Loucy (cell line): Measurements from ENCODE around the gene SMPX.
A peak's percentile ranks its signal among the peaks of the same experiment; 100 is the strongest.

Experiments
- H2AFZ ChIP-seq: fragments of 200-600 bp; sonication (generic); 2 replicates; pipeline ENCODE4 v1.6.0; 2016; ENCODE audit warnings: antibody characterized with exemption, mild to moderate bottlenecking, low read length, moderate library complexity
- H3F3A ChIP-seq: fragments of 200-600 bp; 2 replicates; pipeline ENCODE4 v1.6.0; 2016; ENCODE audit warnings: antibody characterized with exemption, low read depth, mild to moderate bottlenecking
- H3K27me3 ChIP-seq: fragments of 200-600 bp; sonication (generic); 2 replicates; pipeline ENCODE4 v1.6.1; 2014; ENCODE audit warnings: low read length, mild to moderate bottlenecking; ENCODE audit not compliant: insufficient read depth, poor library complexity, severe bottlenecking
- H3K36me3 ChIP-seq: fragments of 200-600 bp; sonication (generic); 2 replicates; pipeline ENCODE4 v1.6.1; 2016; ENCODE audit warnings: low read length; ENCODE audit not compliant: insufficient read depth
- H3K4me1 ChIP-seq: fragments of 200-600 bp; sonication (generic); 2 replicates; pipeline ENCODE4 v1.5.1; 2014; ENCODE audit warnings: low read length, mild to moderate bottlenecking; ENCODE audit not compliant: insufficient read depth, poor library complexity, severe bottlenecking
- H3K4me2 ChIP-seq: fragments of 200-600 bp; sonication (generic); 2 replicates; pipeline ENCODE4 v1.6.0; 2014; ENCODE audit warnings: antibody characterized with exemption, low read length, low read depth, mild to moderate bottlenecking; ENCODE audit not compliant: poor library complexity, severe bottlenecking
- H3K4me3 ChIP-seq: fragments of 200-600 bp; sonication (generic); 2 replicates; pipeline ENCODE4 v1.5.1; 2014; ENCODE audit warnings: low read length, mild to moderate bottlenecking, mixed read lengths; ENCODE audit not compliant: poor library complexity, severe bottlenecking
- H3K79me2 ChIP-seq: fragments of 200-600 bp; sonication (generic); 2 replicates; pipeline ENCODE4 v1.6.1; 2014; ENCODE audit warnings: low read length; ENCODE audit not compliant: insufficient read depth
- H3K9ac ChIP-seq: fragments of 200-600 bp; sonication (generic); 2 replicates; pipeline ENCODE4 v1.6.0; 2014; ENCODE audit warnings: mild to moderate bottlenecking, low read depth, low read length, moderate library complexity; ENCODE audit not compliant: poor library complexity, severe bottlenecking
- H3K9me2 ChIP-seq: fragments of 200-600 bp; sonication (generic); replicated peaks from 2 replicates; pipeline ENCODE4 v1.6.1; 2016; ENCODE audit warnings: low read depth, low read length, mixed read lengths
- H3K9me3 ChIP-seq: fragments of 200-600 bp; sonication (generic); 2 replicates; pipeline ENCODE4 v1.6.1; 2014; ENCODE audit warnings: mild to moderate bottlenecking, antibody characterized with exemption, low read length, low read depth; ENCODE audit not compliant: insufficient read depth
- H4K20me1 ChIP-seq: fragments of 200-600 bp; sonication (generic); 2 replicates; pipeline ENCODE4 v1.6.0; 2014; ENCODE audit warnings: antibody characterized with exemption, low read length, mild to moderate bottlenecking; ENCODE audit not compliant: insufficient read depth, poor library complexity, severe bottlenecking
- EZH2phosphoT487 ChIP-seq: fragments of 200-600 bp; IDR thresholded peaks from 2 replicates; pipeline ENCODE4 v1.6.1; 2018; ENCODE audit warnings: antibody characterized with exemption, mild to moderate bottlenecking, moderate library complexity, borderline replicate concordance
- TF ChIP-seq, protein P1 (sequence below): fragments of 200-600 bp; sonication (generic); conservative IDR thresholded peaks from 2 replicates; pipeline ENCODE4 v1.5.1; 2014; ENCODE audit warnings: mild to moderate bottlenecking, antibody characterized with exemption, low read length

Gene SMPX

DNA sequence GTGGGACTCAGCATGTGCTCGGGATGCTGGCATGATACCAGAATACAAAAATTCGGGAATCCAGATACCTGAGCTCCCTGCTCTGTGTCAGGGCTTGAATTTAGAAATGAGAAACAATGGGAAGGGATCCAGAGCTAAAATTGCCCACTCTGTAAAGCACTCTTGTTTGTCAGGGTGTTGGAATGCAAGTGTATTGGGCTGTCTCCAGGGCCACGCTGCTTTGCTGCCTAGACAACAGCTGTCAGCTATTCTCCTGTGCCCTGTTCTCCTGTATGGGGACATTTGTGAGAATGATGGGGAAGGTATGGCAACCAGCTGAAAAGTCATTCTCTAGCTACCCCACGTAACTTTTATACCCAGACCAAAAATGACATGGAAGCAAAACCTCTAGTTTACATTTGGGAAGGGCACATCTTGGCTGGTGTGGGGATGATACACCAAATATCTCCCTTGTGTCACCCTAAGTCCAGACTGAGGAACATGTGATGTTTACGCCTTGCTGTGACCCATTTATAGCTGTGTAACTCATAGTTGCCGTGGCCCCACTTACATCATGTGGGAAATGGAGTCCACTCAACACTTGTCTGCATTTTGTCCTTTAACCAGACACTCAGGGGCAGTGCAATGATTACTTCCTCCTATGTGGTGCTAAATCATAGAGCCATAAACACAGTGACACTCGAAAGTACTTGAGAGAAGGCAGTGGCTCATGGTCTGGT, 46.6 kb downstream of the SMPX start:
- H3K4me1 ChIP-seq = no peaks in the 10 kb centered on the region
- H3K4me2 ChIP-seq = no peak overlapping the region
- no peaks in the 10 kb centered on the region for H3K9me2 ChIP-seq
- no peak overlapping the region for H2AFZ ChIP-seq
- H4K20me1 ChIP-seq = no peaks in the 10 kb centered on the region
- no peaks in the 10 kb centered on the region for H3F3A ChIP-seq
- no peak for TF ChIP-seq EZH2phosphoT487
- TF ChIP-seq, protein P1, sequence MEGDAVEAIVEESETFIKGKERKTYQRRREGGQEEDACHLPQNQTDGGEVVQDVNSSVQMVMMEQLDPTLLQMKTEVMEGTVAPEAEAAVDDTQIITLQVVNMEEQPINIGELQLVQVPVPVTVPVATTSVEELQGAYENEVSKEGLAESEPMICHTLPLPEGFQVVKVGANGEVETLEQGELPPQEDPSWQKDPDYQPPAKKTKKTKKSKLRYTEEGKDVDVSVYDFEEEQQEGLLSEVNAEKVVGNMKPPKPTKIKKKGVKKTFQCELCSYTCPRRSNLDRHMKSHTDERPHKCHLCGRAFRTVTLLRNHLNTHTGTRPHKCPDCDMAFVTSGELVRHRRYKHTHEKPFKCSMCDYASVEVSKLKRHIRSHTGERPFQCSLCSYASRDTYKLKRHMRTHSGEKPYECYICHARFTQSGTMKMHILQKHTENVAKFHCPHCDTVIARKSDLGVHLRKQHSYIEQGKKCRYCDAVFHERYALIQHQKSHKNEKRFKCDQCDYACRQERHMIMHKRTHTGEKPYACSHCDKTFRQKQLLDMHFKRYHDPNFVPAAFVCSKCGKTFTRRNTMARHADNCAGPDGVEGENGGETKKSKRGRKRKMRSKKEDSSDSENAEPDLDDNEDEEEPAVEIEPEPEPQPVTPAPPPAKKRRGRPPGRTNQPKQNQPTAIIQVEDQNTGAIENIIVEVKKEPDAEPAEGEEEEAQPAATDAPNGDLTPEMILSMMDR = no peak
- no peaks in the 10 kb centered on the region for H3K79me2 ChIP-seq
- H3K9me3 ChIP-seq = no peaks in the 10 kb centered on the region
- no peak overlapping the region for H3K4me3 ChIP-seq
- no peaks in the 10 kb centered on the region for H3K27me3 ChIP-seq
- H3K9ac ChIP-seq = no peak overlapping the region
- H3K36me3 ChIP-seq = no peaks in the 10 kb centered on the region

DNA sequence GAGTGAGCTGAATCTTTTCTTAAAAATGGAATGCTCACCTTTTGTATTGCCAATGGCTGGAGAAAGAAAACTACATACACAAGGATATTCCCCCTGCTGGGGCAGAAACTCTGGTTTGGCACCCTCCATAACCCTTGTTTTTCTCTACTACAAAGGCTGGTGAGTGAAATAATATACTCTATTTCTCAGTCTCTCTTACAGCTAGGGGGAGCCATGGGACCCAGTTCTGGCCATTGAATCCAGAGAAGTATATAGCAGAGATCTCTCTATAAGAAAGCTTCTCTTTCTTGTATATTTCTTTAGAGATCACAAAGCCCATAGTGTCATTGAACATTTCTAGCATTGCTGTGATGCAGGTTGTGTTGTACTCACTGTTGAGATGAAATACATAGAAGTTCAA, 49.8 kb downstream of the SMPX start:
- TF ChIP-seq, protein P1 = peak; percentile 21
- TF ChIP-seq EZH2phosphoT487 = no peak
- H3K79me2 ChIP-seq = no peaks in the 10 kb centered on the region
- H4K20me1 ChIP-seq = no peaks in the 10 kb centered on the region
- no peaks in the 10 kb centered on the region for H3K9me2 ChIP-seq
- H3K4me3 ChIP-seq = no peak overlapping the region
- H3K36me3 ChIP-seq = no peaks in the 10 kb centered on the region
- no peaks in the 10 kb centered on the region for H3K4me1 ChIP-seq
- no peak overlapping the region for H2AFZ ChIP-seq
- H3K27me3 ChIP-seq = no peaks in the 10 kb centered on the region
- H3F3A ChIP-seq = no peaks in the 10 kb centered on the region
- H3K9me3 ChIP-seq = no peaks in the 10 kb centered on the region
- no peak overlapping the region for H3K9ac ChIP-seq
- H3K4me2 ChIP-seq = no peak overlapping the region

DNA sequence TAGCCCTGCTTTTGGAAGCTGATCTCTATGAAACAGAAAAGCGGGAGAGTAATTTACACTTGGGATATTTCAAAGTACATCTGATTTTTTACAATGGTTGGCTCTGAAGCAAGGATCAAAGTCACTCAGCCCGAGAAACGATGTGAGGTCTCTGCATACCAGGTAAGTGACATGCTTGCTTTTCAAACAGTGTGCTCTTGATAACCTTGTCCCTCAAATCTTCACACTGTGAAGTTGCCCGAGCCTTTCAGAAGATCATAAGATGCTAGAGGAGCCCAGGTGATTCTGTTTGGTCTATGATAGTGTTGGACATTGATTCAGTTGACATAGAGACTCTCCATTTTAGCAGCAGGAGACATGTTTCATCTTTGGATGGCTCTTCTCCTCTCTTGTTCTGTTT, 52.7 kb downstream of the SMPX start:
- Histone ChIP-seq H3K79me2 (no peaks in the 10 kb centered on the region), H3K9me2 (no peaks in the 10 kb centered on the region), H3K4me2 (no peak overlapping the region), H4K20me1 (no peaks in the 10 kb centered on the region), H3K36me3 (no peaks in the 10 kb centered on the region), H3K9me3 (no peaks in the 10 kb centered on the region), H2AFZ (no peak overlapping the region), H3F3A (no peaks in the 10 kb centered on the region), H3K9ac (no peak overlapping the region), H3K4me3 (no peak overlapping the region), H3K27me3 (no peaks in the 10 kb centered on the region), H3K4me1 (no peaks in the 10 kb centered on the region)
- TF ChIP-seq EZH2phosphoT487 = no peak
- TF ChIP-seq, protein P1 = no peak
